SK-N-SH treated with all-trans-retinoic acid at 6 μM for 48 hours (cell line): Measurements from ENCODE around the gene ANKRD65.

Experiments used
- ATAC-seq: fragments of 200-7000 bp; cut with Tn5 transposase; 3 replicates; pipeline ENCODE4 v1.9.1; 2020; ENCODE audit warnings: mild to moderate bottlenecking, moderate library complexity
- ARNTL ChIP-seq: fragments of 450-650 bp; formaldehyde crosslinking; IDR thresholded peaks from 2 replicates; pipeline ENCODE4 v1.5.0; 2020; ENCODE audit warnings: low read depth, mild to moderate bottlenecking, moderate library complexity, borderline replicate concordance
- BACH2 ChIP-seq: fragments of 250-450 bp; sonication (Bioruptor Pico); IDR thresholded peaks from 2 replicates; pipeline ENCODE4 v1.9.0; 2021; ENCODE audit warnings: mild to moderate bottlenecking, borderline replicate concordance
- CSDC2 ChIP-seq: fragments of 250-450 bp; sonication (Bioruptor Pico); IDR thresholded peaks from 2 replicates; pipeline ENCODE4 v1.5.0; 2020; ENCODE audit warnings: mild to moderate bottlenecking, moderate library complexity
- GLIS3 ChIP-seq: fragments of 250-450 bp; sonication (Bioruptor Pico); IDR thresholded peaks from 2 replicates; pipeline ENCODE4 v1.5.0; 2020; ENCODE audit warnings: mild to moderate bottlenecking, moderate library complexity
- ISL1 ChIP-seq: fragments of 250-450 bp; sonication (Bioruptor Pico); IDR thresholded peaks from 2 replicates; pipeline ENCODE4 v2.1.2; 2022; ENCODE audit warnings: mild to moderate bottlenecking, moderate library complexity
- OSR1 ChIP-seq: fragments of 250-450 bp; sonication (Bioruptor Pico); IDR thresholded peaks from 2 replicates; pipeline ENCODE4 v1.8.0; 2022; ENCODE audit warnings: moderate library complexity, mild to moderate bottlenecking, inconsistent platforms
- RARB ChIP-seq: fragments of 250-450 bp; sonication (Bioruptor Pico); IDR thresholded peaks from 2 replicates; pipeline ENCODE4 v1.8.0; 2021; ENCODE audit warnings: mild to moderate bottlenecking, moderate library complexity
- TCF4 ChIP-seq: fragments of 250-450 bp; sonication (Bioruptor Pico); IDR thresholded peaks from 2 replicates; pipeline ENCODE4 v1.8.0; 2021; ENCODE audit warnings: mild to moderate bottlenecking, moderate library complexity, borderline replicate concordance
- TOX ChIP-seq: fragments of 250-450 bp; sonication (Bioruptor Pico); IDR thresholded peaks from 2 replicates; pipeline ENCODE4 v1.8.0; 2021; ENCODE audit warnings: mild to moderate bottlenecking, moderate library complexity, borderline replicate concordance
- ZC3H10 ChIP-seq: fragments of 250-450 bp; sonication (Bioruptor Pico); IDR thresholded peaks from 2 replicates; pipeline ENCODE4 v1.5.1; 2021; ENCODE audit warnings: mild to moderate bottlenecking, moderate library complexity
- ZFP3 ChIP-seq: fragments of 250-450 bp; sonication (Bioruptor Pico); IDR thresholded peaks from 2 replicates; pipeline ENCODE4 v1.5.0; 2020; ENCODE audit warnings: mild to moderate bottlenecking, moderate library complexity
- ZFP30 ChIP-seq: fragments of 450-650 bp; formaldehyde crosslinking; IDR thresholded peaks from 2 replicates; pipeline ENCODE4 v1.5.0; 2022; ENCODE audit warnings: mild to moderate bottlenecking, moderate library complexity
- ZNF565 ChIP-seq: fragments of 450-650 bp; formaldehyde crosslinking; conservative IDR thresholded peaks from 2 replicates; pipeline ENCODE4 v1.5.0; 2020; ENCODE audit warnings: low read depth, mild to moderate bottlenecking, moderate library complexity
- ZNF70 ChIP-seq: fragments of 450-650 bp; formaldehyde crosslinking; IDR thresholded peaks from 2 replicates; pipeline ENCODE4 v1.5.0; 2020; ENCODE audit warnings: mild to moderate bottlenecking, moderate library complexity
- ZNF8 ChIP-seq: fragments of 450-650 bp; formaldehyde crosslinking; IDR thresholded peaks from 2 replicates; pipeline ENCODE4 v1.5.0; 2020; ENCODE audit warnings: mild to moderate bottlenecking, moderate library complexity
- TF ChIP-seq, protein P1 (sequence below): fragments of 250-450 bp; sonication (Bioruptor Pico); IDR thresholded peaks from 2 replicates; pipeline ENCODE4 v1.5.1; 2021; ENCODE audit warnings: mild to moderate bottlenecking, moderate library complexity
- TF ChIP-seq, protein P2 (sequence below): fragments of 250-450 bp; sonication (Bioruptor Pico); IDR thresholded peaks from 2 replicates; pipeline ENCODE4 v1.5.0; 2020; ENCODE audit warnings: mild to moderate bottlenecking, moderate library complexity
- TF ChIP-seq, protein P3 (sequence below): fragments of 250-450 bp; sonication (Bioruptor Pico); IDR thresholded peaks from 2 replicates; pipeline ENCODE4 v1.5.1; 2020; ENCODE audit warnings: low read depth, mild to moderate bottlenecking, moderate library complexity
- TF ChIP-seq, protein P4 (sequence below): fragments of 250-450 bp; sonication (Bioruptor Pico); IDR thresholded peaks from 2 replicates; pipeline ENCODE4 v1.8.0; 2020; ENCODE audit warnings: mild to moderate bottlenecking, moderate library complexity, borderline replicate concordance
- TF ChIP-seq, protein P5 (sequence below): fragments of 250-450 bp; sonication (Bioruptor Pico); IDR thresholded peaks from 2 replicates; pipeline ENCODE4 v1.8.0; 2021; ENCODE audit warnings: low read depth, mild to moderate bottlenecking, moderate library complexity, borderline replicate concordance

ANKRD65 gene

DNA sequence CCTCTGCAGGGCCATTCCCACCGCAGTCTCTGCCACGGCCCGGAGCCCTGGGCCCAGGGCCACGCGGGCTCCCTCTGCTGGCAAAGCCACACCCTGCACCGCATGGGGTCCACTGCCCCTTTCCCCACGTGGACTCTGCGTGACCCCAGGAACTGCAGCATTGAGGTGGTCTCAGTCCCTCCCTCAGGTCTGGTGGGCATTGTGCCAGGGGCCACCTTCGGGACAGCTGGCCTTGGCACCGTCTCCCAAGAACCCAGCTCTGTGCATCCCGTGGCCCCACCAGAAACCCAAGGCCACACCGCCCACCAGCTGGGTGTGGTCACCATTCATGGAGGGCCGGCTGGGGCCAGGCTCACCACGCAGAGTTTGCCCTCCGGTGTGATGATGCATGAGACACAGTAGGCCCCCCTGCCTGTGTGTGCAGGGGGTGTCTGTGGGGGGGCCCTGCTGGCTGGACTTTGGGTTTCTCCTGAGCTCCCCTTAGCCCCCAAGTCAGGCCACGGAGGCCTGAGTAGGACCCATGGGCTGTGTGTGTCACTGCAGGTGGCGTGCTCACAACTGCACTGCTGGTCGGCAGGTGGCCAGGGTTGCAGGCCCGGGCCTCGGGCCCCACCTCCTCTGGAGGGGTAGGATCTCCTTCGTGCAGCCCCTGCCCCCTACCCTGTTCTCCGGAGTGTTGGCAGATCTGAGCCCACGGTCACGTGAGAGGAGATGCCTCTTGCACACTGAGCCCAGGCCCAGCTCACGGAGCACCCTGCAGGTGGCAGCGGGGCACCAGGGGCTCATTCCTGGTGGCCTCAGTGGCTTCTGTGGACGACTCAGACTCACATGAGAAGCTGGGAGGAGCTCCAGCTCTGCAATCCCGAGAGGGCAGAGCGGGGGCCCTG lies 20.2 kb upstream of the ANKRD65 start (continued):
- TF ChIP-seq, protein P1, sequence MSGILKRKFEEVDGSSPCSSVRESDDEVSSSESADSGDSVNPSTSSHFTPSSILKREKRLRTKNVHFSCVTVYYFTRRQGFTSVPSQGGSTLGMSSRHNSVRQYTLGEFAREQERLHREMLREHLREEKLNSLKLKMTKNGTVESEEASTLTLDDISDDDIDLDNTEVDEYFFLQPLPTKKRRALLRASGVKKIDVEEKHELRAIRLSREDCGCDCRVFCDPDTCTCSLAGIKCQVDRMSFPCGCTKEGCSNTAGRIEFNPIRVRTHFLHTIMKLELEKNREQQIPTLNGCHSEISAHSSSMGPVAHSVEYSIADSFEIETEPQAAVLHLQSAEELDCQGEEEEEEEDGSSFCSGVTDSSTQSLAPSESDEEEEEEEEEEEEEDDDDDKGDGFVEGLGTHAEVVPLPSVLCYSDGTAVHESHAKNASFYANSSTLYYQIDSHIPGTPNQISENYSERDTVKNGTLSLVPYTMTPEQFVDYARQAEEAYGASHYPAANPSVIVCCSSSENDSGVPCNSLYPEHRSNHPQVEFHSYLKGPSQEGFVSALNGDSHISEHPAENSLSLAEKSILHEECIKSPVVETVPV (CRISPR knock-in tag) = no peak

DNA sequence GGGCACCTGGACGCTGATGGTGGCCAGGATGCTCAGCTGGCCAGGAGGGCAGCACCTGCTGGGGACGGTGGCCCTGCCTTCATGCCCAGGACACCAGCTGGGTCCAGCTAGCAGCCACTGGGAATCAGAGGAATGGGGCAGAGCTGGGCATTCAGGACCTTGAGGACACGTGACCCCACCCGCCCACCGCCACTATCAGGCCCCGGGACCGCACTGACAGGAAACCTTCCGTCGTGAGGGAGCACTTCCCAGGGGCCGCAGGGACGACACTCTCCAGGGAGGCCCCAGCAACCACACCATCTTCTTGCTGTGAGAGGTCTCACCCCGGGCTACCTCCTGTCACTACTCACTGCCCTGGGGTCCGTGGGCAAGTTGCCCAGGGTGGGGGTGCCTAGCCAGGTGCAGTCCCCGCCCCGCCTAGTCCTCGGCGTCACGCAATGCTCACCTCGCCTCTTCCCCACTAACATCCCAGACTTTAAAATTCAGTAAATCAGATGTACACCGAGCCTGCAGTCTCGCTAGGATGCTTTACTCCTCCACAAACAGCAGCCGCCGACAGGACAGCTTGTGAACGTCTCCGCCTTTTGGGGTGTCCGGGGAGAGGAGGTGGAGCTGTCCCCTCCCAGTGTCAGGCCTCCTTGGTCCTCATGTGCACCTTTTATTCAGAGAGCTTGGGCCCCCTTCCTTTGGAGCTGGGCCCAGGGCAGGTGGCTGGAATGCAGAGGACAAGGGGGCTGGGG lies 19.4 kb upstream of the ANKRD65 start:
- TF ChIP-seq BACH2 (no peak), OSR1 (CRISPR knock-in tag) (no peak), ISL1 (CRISPR knock-in tag) (no peak), ZNF70 (CRISPR knock-in tag) (no peak), ZC3H10 (no peak), CSDC2 (CRISPR knock-in tag) (no peak), ARNTL (CRISPR knock-in tag) (no peak), TOX (CRISPR knock-in tag) (no peak), ZNF565 (no peak), TCF4 (no peak), ZNF8 (CRISPR knock-in tag) (no peak), ZFP3 (CRISPR knock-in tag) (no peak), ZFP30 (no peak)
- TF ChIP-seq, protein P2, sequence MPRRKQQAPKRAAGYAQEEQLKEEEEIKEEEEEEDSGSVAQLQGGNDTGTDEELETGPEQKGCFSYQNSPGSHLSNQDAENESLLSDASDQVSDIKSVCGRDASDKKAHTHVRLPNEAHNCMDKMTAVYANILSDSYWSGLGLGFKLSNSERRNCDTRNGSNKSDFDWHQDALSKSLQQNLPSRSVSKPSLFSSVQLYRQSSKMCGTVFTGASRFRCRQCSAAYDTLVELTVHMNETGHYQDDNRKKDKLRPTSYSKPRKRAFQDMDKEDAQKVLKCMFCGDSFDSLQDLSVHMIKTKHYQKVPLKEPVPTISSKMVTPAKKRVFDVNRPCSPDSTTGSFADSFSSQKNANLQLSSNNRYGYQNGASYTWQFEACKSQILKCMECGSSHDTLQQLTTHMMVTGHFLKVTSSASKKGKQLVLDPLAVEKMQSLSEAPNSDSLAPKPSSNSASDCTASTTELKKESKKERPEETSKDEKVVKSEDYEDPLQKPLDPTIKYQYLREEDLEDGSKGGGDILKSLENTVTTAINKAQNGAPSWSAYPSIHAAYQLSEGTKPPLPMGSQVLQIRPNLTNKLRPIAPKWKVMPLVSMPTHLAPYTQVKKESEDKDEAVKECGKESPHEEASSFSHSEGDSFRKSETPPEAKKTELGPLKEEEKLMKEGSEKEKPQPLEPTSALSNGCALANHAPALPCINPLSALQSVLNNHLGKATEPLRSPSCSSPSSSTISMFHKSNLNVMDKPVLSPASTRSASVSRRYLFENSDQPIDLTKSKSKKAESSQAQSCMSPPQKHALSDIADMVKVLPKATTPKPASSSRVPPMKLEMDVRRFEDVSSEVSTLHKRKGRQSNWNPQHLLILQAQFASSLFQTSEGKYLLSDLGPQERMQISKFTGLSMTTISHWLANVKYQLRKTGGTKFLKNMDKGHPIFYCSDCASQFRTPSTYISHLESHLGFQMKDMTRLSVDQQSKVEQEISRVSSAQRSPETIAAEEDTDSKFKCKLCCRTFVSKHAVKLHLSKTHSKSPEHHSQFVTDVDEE (CRISPR knock-in tag) = no peak
- TF ChIP-seq, protein P3, sequence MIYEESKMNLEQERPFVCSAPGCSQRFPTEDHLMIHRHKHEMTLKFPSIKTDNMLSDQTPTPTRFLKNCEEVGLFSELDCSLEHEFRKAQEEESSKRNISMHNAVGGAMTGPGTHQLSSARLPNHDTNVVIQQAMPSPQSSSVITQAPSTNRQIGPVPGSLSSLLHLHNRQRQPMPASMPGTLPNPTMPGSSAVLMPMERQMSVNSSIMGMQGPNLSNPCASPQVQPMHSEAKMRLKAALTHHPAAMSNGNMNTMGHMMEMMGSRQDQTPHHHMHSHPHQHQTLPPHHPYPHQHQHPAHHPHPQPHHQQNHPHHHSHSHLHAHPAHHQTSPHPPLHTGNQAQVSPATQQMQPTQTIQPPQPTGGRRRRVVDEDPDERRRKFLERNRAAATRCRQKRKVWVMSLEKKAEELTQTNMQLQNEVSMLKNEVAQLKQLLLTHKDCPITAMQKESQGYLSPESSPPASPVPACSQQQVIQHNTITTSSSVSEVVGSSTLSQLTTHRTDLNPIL (CRISPR knock-in tag) = no peak
- TF ChIP-seq, protein P4, sequence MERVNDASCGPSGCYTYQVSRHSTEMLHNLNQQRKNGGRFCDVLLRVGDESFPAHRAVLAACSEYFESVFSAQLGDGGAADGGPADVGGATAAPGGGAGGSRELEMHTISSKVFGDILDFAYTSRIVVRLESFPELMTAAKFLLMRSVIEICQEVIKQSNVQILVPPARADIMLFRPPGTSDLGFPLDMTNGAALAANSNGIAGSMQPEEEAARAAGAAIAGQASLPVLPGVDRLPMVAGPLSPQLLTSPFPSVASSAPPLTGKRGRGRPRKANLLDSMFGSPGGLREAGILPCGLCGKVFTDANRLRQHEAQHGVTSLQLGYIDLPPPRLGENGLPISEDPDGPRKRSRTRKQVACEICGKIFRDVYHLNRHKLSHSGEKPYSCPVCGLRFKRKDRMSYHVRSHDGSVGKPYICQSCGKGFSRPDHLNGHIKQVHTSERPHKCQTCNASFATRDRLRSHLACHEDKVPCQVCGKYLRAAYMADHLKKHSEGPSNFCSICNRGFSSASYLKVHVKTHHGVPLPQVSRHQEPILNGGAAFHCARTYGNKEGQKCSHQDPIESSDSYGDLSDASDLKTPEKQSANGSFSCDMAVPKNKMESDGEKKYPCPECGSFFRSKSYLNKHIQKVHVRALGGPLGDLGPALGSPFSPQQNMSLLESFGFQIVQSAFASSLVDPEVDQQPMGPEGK (CRISPR knock-in tag) = no peak
- TF ChIP-seq, protein P5, sequence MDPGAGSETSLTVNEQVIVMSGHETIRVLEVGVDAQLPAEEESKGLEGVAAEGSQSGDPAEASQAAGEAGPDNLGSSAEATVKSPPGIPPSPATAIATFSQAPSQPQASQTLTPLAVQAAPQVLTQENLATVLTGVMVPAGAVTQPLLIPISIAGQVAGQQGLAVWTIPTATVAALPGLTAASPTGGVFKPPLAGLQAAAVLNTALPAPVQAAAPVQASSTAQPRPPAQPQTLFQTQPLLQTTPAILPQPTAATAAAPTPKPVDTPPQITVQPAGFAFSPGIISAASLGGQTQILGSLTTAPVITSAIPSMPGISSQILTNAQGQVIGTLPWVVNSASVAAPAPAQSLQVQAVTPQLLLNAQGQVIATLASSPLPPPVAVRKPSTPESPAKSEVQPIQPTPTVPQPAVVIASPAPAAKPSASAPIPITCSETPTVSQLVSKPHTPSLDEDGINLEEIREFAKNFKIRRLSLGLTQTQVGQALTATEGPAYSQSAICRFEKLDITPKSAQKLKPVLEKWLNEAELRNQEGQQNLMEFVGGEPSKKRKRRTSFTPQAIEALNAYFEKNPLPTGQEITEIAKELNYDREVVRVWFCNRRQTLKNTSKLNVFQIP = no peak
- TF ChIP-seq, all 23 proteins: peak for 0
- ATAC-seq = no peak

DNA sequence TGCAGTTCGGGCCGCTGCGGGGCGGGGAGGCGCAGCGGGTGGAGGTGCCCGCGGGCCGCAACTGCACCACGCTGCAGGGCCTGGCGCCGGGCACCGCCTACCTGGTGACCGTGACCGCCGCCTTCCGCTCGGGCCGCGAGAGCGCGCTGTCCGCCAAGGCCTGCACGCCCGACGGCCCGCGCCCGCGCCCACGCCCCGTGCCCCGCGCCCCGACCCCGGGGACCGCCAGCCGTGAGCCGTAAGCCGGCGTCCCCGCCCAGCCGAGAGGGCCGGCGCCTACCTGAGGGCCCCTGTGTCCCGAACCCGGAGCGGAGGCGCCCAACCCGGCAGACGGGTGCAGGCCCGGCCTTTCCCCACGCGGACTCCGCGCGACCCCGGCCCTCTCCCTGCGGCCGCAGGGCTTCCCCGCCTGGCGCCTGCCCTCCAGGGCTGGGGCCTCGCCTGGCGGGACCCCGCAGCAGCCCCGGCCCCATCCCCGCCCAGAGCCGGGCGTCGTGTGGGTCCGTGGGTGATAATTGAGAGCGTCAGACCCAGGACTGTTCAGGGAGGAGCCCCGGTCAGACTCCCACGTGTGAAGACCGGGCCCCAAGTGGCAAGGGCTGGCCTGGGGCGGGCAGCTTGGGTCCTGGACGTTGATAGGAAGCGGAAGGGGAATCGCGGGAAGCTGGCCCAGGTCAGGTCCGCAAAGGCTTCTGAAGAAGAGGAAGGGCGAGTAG lies 18.6 kb upstream of the ANKRD65 start:
- ATAC-seq = no peak
- TF ChIP-seq ZNF8 (CRISPR knock-in tag) (no peak), ARNTL (CRISPR knock-in tag) (no peak), CSDC2 (CRISPR knock-in tag) (no peak), GLIS3 (CRISPR knock-in tag) (no peak), ISL1 (CRISPR knock-in tag) (no peak), RARB (no peak), ZC3H10 (no peak)
- TF ChIP-seq, protein P4 (CRISPR knock-in tag) = no peak
- TF ChIP-seq, protein P1 (CRISPR knock-in tag) = no peak
